Hepatocyte (in vitro differentiated cells): ENCODE data around the gene WASL.

Experiments used
- CTCF ChIP-seq: fragments of 200-600 bp; sonication (generic); IDR thresholded peaks from 2 replicates; pipeline ENCODE4 v1.5.1; 2016; ENCODE audit warnings: antibody characterized with exemption, mild to moderate bottlenecking; ENCODE audit not compliant: poor library complexity
- EZH2 ChIP-seq: fragments of 200-600 bp; sonication (generic); IDR thresholded peaks from 2 replicates; pipeline ENCODE4 v1.6.1; 2016; ENCODE audit warnings: antibody characterized with exemption, mild to moderate bottlenecking, borderline replicate concordance
- EZH2phosphoT487 ChIP-seq: fragments of 200-600 bp; sonication (generic); IDR thresholded peaks from one replicate; pipeline ENCODE4 v1.6.1; 2018; ENCODE audit warnings: antibody characterized with exemption, mild to moderate bottlenecking, low read depth, moderate library complexity; ENCODE audit not compliant: unreplicated experiment, severe bottlenecking

DNA sequence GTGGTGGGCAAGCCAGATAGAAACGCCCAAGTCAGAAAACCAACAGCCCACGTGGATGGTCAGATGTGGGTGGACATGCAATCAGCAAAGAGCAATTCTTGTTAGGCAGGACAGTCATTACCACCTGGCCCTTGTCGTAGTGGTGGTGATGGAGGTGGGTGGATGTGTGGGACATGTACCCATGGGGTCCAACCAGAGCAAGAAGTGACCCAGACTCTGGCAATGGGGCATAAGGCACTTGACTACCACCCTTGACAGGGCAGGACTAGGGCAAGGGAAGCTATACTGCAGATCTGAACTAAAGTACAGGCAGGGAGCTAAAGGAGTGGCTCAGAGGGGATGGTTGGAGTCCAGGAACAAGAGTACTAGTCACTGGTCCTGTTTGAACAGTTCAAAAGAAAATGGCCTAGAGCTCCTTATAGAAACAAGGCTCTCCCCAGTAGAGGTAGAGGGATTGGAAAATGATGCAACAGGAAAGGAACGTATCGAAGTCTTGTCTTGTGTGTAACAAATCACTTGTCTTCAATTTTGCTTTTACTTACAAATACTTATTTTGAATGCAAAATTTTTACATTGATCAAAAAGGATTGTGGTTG is 75.6 kb downstream of the WASL start:
- TF ChIP-seq EZH2phosphoT487 (no peak), CTCF (no peak), EZH2 (no peak)
